Loucy (cell line): ENCODE results near the gene MFAP3.

Source experiments
- EZH2phosphoT487 ChIP-seq: fragments of 200-600 bp; IDR thresholded peaks from 2 replicates; pipeline ENCODE4 v1.6.1; 2018; ENCODE audit warnings: antibody characterized with exemption, mild to moderate bottlenecking, moderate library complexity, borderline replicate concordance
- TF ChIP-seq, protein P1 (sequence below): fragments of 200-600 bp; sonication (generic); conservative IDR thresholded peaks from 2 replicates; pipeline ENCODE4 v1.5.1; 2014; ENCODE audit warnings: mild to moderate bottlenecking, antibody characterized with exemption, low read length

DNA sequence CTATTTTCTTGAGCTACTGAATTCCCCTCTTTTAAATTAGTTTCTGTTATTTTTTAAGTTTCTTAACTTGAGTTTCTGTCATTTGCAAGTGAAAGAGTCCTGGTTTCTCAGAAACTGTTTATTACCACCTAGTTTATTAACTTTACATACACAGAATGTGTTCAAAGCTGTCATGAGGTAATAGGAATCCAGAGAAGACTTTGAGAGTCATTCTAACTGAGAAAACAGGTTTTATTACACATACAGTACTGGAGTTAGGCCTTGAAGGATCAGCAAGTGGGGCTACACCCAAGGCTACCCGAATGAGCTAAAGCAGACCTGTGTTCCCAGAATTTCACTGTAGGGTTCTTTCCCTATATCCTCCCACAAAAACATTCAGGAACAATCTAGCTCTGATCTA is 33.1 kb upstream of the MFAP3 start:
- TF ChIP-seq, protein P1, sequence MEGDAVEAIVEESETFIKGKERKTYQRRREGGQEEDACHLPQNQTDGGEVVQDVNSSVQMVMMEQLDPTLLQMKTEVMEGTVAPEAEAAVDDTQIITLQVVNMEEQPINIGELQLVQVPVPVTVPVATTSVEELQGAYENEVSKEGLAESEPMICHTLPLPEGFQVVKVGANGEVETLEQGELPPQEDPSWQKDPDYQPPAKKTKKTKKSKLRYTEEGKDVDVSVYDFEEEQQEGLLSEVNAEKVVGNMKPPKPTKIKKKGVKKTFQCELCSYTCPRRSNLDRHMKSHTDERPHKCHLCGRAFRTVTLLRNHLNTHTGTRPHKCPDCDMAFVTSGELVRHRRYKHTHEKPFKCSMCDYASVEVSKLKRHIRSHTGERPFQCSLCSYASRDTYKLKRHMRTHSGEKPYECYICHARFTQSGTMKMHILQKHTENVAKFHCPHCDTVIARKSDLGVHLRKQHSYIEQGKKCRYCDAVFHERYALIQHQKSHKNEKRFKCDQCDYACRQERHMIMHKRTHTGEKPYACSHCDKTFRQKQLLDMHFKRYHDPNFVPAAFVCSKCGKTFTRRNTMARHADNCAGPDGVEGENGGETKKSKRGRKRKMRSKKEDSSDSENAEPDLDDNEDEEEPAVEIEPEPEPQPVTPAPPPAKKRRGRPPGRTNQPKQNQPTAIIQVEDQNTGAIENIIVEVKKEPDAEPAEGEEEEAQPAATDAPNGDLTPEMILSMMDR: no peak
- TF ChIP-seq EZH2phosphoT487: no peak
